ENCODE results near the gene SPINK1.

GRCh38 chr5:147819261-147819770, 12.2 kb downstream of the SPINK1 start:
- TF ChIP-seq CTCF (IDR thresholded peaks at IDR 0.05 in 2 of 3, conservative IDR thresholded peaks at IDR 0.05 in 1 of 3; ENCODE audit: borderline replicate concordance in 1 of 3, insufficient read depth in 1 of 3, low read depth in 2 of 3, low read length in 2 of 3), result no peak
- TF ChIP-seq POLR2A (IDR thresholded peaks at IDR 0.05; ENCODE audit: borderline replicate concordance, extremely low read depth, insufficient read depth, insufficient read length), result no peak
- no peak for TF ChIP-seq POLR2AphosphoS5 (IDR thresholded peaks at IDR 0.05; ENCODE audit: low read depth, low read length)
- TF ChIP-seq YY1 (IDR thresholded peaks at IDR 0.05; ENCODE audit: extremely low read depth, insufficient replicate concordance, low read depth, low read length), result no peak
- TF ChIP-seq REST (IDR thresholded peaks at IDR 0.05; ENCODE audit: low read depth), result no peak
- TF ChIP-seq EZH2 (IDR thresholded peaks at IDR 0.05), result no peak
- TF ChIP-seq ZNF274 (IDR thresholded peaks at IDR 0.05; ENCODE audit: low read depth, low read length), result no peak
- no peak for TF ChIP-seq EZH2phosphoT487 (IDR thresholded peaks at IDR 0.05; ENCODE audit: borderline replicate concordance)
